SJCRH30 (cell line): ENCODE results near the gene C6orf132. TPM values are rescaled to one million over a fixed set of nuclear protein-coding genes. Genes with fewer than 3 reads are reported as not detected.
A peak's percentile ranks its signal among the peaks of the same experiment; 100 is the strongest.

Source experiments
- DNase-seq, 2 experiments: peaks; one replicate each; pipeline ENCODE4 v3.0.0-alpha.2; 2015 to 2020
- H3K27ac ChIP-seq: fragments of 250-450 bp; sonication (Bioruptor Pico); 2 replicates; pipeline ENCODE4 v1.5.1; 2020; ENCODE audit warnings: mild to moderate bottlenecking, moderate library complexity
- H3K27me3 ChIP-seq: fragments of 250-450 bp; sonication (Bioruptor Pico); 2 replicates; pipeline ENCODE4 v1.5.1; 2020; ENCODE audit warnings: mild to moderate bottlenecking, moderate library complexity
- H3K36me3 ChIP-seq: fragments of 250-450 bp; sonication (Bioruptor Pico); 2 replicates; pipeline ENCODE4 v1.5.1; 2020; ENCODE audit warnings: mild to moderate bottlenecking, moderate library complexity
- H3K4me1 ChIP-seq: fragments of 250-450 bp; sonication (Bioruptor Pico); 2 replicates; pipeline ENCODE4 v1.5.1; 2020; ENCODE audit warnings: mild to moderate bottlenecking, moderate library complexity
- H3K4me3 ChIP-seq: fragments of 250-450 bp; sonication (Bioruptor Pico); 2 replicates; pipeline ENCODE4 v1.5.1; 2020; ENCODE audit warnings: mild to moderate bottlenecking, moderate library complexity
- H3K9me3 ChIP-seq: fragments of 250-450 bp; sonication (Bioruptor Pico); replicated peaks from 2 replicates; pipeline ENCODE4 v1.5.1; 2020; ENCODE audit warnings: mild to moderate bottlenecking, moderate library complexity
- total RNA-seq: library from RNA; depleted of rRNA; stranded (reverse); fragments of >200 nt; shearing (Covaris generic); gene quantifications from 2 replicates; pipeline ENCODE4 v1.2.3, GENCODE V29; 2014

Gene C6orf132
- total RNA-seq, 1 experiment from 2014 or later: not detected

GRCh38 chr6:42106112-42107023 lies 36.1 kb downstream of the C6orf132 start:
- Histone ChIP-seq H3K4me1 (no peaks in the 10 kb centered on the region), H3K9me3 (no peaks in the 10 kb centered on the region; the same call in 1 of the 2 replicates), H3K27me3 (peaks cover 4% of the 10 kb centered on the region; the same call in 1 of the 2 replicates), H3K36me3 (no peaks in the 10 kb centered on the region), H3K27ac (no peak overlapping the region), H3K4me3 (no peak overlapping the region)
- no peak for DNase-seq

- Histone ChIP-seq H3K27ac (no peak overlapping the region), H3K4me1 (no peaks in the 10 kb centered on the region), H3K9me3 (no peaks in the 10 kb centered on the region; the same call in 1 of the 2 replicates), H3K36me3 (no peaks in the 10 kb centered on the region), H3K4me3 (no peak overlapping the region), H3K27me3 (peaks cover 4% of the 10 kb centered on the region; the same call in 1 of the 2 replicates)
- DNase-seq: no peak
These were observed 36.7 kb downstream of the C6orf132 start for GRCh38 chr6:42105709-42106108.

GRCh38 chr6:42105156-42105648 lies 37.2 kb downstream of the C6orf132 start:
- Histone ChIP-seq H3K36me3 (no peaks in the 10 kb centered on the region), H3K27ac (no peak overlapping the region), H3K27me3 (peaks cover 4% of the 10 kb centered on the region; the same call in 1 of the 2 replicates), H3K4me3 (no peak overlapping the region), H3K9me3 (no peaks in the 10 kb centered on the region), H3K4me1 (no peaks in the 10 kb centered on the region)
- DNase-seq: no peak

GRCh38 chr6:42104804-42105125 lies 37.7 kb downstream of the C6orf132 start:
- Histone ChIP-seq H3K27ac (no peak overlapping the region), H3K4me1 (no peaks in the 10 kb centered on the region)
- no peak for DNase-seq

GRCh38 chr6:42104095-42104803 lies 38.2 kb downstream of the C6orf132 start:
- no peak overlapping the region for H3K4me3 ChIP-seq
- H3K36me3 ChIP-seq: no peaks in the 10 kb centered on the region
- DNase-seq: peak in 1 of 2 experiments; percentile 23

More at GRCh38 chr6:42104804-42105125, 37.7 kb downstream of the C6orf132 start:
- no peak overlapping the region for H3K4me3 ChIP-seq
- H3K27me3 ChIP-seq: peaks cover 4% of the 10 kb centered on the region; the same call in 1 of the 2 replicates
- no peaks in the 10 kb centered on the region for H3K36me3 ChIP-seq
- H3K9me3 ChIP-seq: no peaks in the 10 kb centered on the region

GRCh38 chr6:42103753-42104094 lies 38.7 kb downstream of the C6orf132 start:
- Histone ChIP-seq H3K27ac (no peak overlapping the region), H3K27me3 (peaks cover 4% of the 10 kb centered on the region; the same call in 1 of the 2 replicates), H3K36me3 (no peaks in the 10 kb centered on the region), H3K4me1 (no peaks in the 10 kb centered on the region), H3K4me3 (no peak overlapping the region), H3K9me3 (no peaks in the 10 kb centered on the region)
- DNase-seq: no peak

More at GRCh38 chr6:42104095-42104803, 38.2 kb downstream of the C6orf132 start:
- Histone ChIP-seq H3K9me3 (no peaks in the 10 kb centered on the region), H3K27ac (no peak overlapping the region), H3K4me1 (no peaks in the 10 kb centered on the region), H3K27me3 (peaks cover 4% of the 10 kb centered on the region; the same call in 1 of the 2 replicates)

GRCh38 chr6:42103216-42103615 lies 39.2 kb downstream of the C6orf132 start:
- Histone ChIP-seq H3K9me3 (no peaks in the 10 kb centered on the region), H3K4me1 (no peaks in the 10 kb centered on the region), H3K27me3 (peaks cover 3% of the 10 kb centered on the region; the same call in 1 of the 2 replicates), H3K27ac (no peak overlapping the region), H3K36me3 (no peaks in the 10 kb centered on the region), H3K4me3 (no peak overlapping the region)
- DNase-seq: no peak

- Histone ChIP-seq H3K36me3 (no peaks in the 10 kb centered on the region), H3K4me3 (no peak overlapping the region), H3K27ac (no peak overlapping the region), H3K4me1 (no peaks in the 10 kb centered on the region), H3K27me3 (no peaks in the 10 kb centered on the region), H3K9me3 (no peaks in the 10 kb centered on the region)
- DNase-seq: no peak
These were observed 41.2 kb downstream of the C6orf132 start for GRCh38 chr6:42101186-42101657.

- H3K4me1 ChIP-seq: no peaks in the 10 kb centered on the region
- H3K4me3 ChIP-seq: no peak overlapping the region
- no peaks in the 10 kb centered on the region for H3K27me3 ChIP-seq
- H3K27ac ChIP-seq: no peak overlapping the region
- H3K36me3 ChIP-seq: no peaks in the 10 kb centered on the region
- no peaks in the 10 kb centered on the region for H3K9me3 ChIP-seq
- DNase-seq: no peak
These were observed 42.2 kb downstream of the C6orf132 start for GRCh38 chr6:42100029-42100901.

GRCh38 chr6:42099340-42100028 lies 42.9 kb downstream of the C6orf132 start:
- Histone ChIP-seq H3K36me3 (no peaks in the 10 kb centered on the region), H3K4me3 (no peak overlapping the region), H3K27ac (no peak overlapping the region), H3K9me3 (no peaks in the 10 kb centered on the region), H3K4me1 (no peaks in the 10 kb centered on the region), H3K27me3 (no peaks in the 10 kb centered on the region)
- peak in 1 of 2 experiments; percentile 19 for DNase-seq

GRCh38 chr6:42095776-42096541 lies 46.5 kb downstream of the C6orf132 start:
- DNase-seq: no peak

GRCh38 chr6:42095094-42095493 lies 47.3 kb downstream of the C6orf132 start:
- no peaks in the 10 kb centered on the region for H3K36me3 ChIP-seq
- no peak overlapping the region for H3K4me3 ChIP-seq
- H3K9me3 ChIP-seq: no peaks in the 10 kb centered on the region
- no peak overlapping the region for H3K27ac ChIP-seq
- no peaks in the 10 kb centered on the region for H3K4me1 ChIP-seq
- DNase-seq: peak; percentile 19 to 27
- 0 out of 2 replicates have a peak, but pooled peaks cover 2% of the 10 kb centered on the region for H3K27me3 ChIP-seq

More at GRCh38 chr6:42095776-42096541, 46.5 kb downstream of the C6orf132 start:
- H3K27me3 ChIP-seq: 0 out of 2 replicates have a peak, but pooled peaks cover 2% of the 10 kb centered on the region
- no peak overlapping the region for H3K27ac ChIP-seq
- H3K36me3 ChIP-seq: no peaks in the 10 kb centered on the region
- H3K4me1 ChIP-seq: no peaks in the 10 kb centered on the region
- no peak overlapping the region for H3K4me3 ChIP-seq
- no peaks in the 10 kb centered on the region for H3K9me3 ChIP-seq
